Smooth muscle cell (in vitro differentiated cells): ENCODE measurements around the gene DELE1. TPM values are rescaled to one million over a fixed set of nuclear protein-coding genes. Genes with fewer than 3 reads are reported as not detected.

Experiments
- DNase-seq: peaks from one replicate; lab custom pipeline; 2025; ENCODE audit not compliant: unreplicated experiment; lab: John Stamatoyannopoulos, UW
- H2AFZ ChIP-seq: fragments of 200-600 bp; sonication (generic); 2 replicates; pipeline ENCODE4 v1.6.0; 2016; ENCODE audit warnings: antibody characterized with exemption, low read depth, mild to moderate bottlenecking
- H3F3A ChIP-seq: fragments of 200-600 bp; sonication (generic); 2 replicates; pipeline ENCODE4 v1.6.0; 2017; ENCODE audit warnings: antibody characterized with exemption, low read depth
- H3K27ac ChIP-seq: fragments of 200-600 bp; sonication (generic); 2 replicates; pipeline ENCODE4 v1.5.1; 2016; ENCODE audit warnings: low read depth, mild to moderate bottlenecking
- H3K27me3 ChIP-seq: fragments of 200-600 bp; sonication (generic); 2 replicates; pipeline ENCODE4 v1.6.1; 2016; ENCODE audit warnings: low read depth, mild to moderate bottlenecking
- H3K36me3 ChIP-seq: fragments of 200-600 bp; sonication (generic); 2 replicates; pipeline ENCODE4 v1.5.1; 2016; ENCODE audit warnings: low read depth
- H3K4me1 ChIP-seq: fragments of 200-600 bp; sonication (generic); 2 replicates; pipeline ENCODE4 v1.5.1; 2016; ENCODE audit warnings: low read depth
- H3K4me2 ChIP-seq: fragments of 200-600 bp; sonication (generic); 2 replicates; pipeline ENCODE4 v1.6.0; 2016; ENCODE audit warnings: mild to moderate bottlenecking
- H3K4me3 ChIP-seq: fragments of 200-600 bp; sonication (generic); 2 replicates; pipeline ENCODE4 v1.5.1; 2016; ENCODE audit warnings: mild to moderate bottlenecking
- H3K79me2 ChIP-seq: fragments of 200-600 bp; sonication (generic); 2 replicates; pipeline ENCODE4 v1.6.0; 2016; ENCODE audit warnings: low read depth, mild to moderate bottlenecking
- H3K9ac ChIP-seq: fragments of 200-600 bp; sonication (generic); 2 replicates; pipeline ENCODE4 v1.6.0; 2016; ENCODE audit warnings: low read depth
- H3K9me3 ChIP-seq: fragments of 200-600 bp; sonication (generic); replicated peaks from 2 replicates; pipeline ENCODE4 v1.5.1; 2016; ENCODE audit warnings: low read depth
- H4K20me1 ChIP-seq: fragments of 200-600 bp; sonication (generic); 2 replicates; pipeline ENCODE4 v1.6.0; 2016; ENCODE audit warnings: low read depth
- WGBS: methylation state at CpG from one replicate; pipeline ENCODE4 v1.1.7; 2016; ENCODE audit warnings: low lambda C conversion rate; 5-methylcytosine and 5-hydroxymethylcytosine counted together
- polyA plus RNA-seq: library from polyadenylated mRNA; unstranded; fragments of >200 nt; fragmentation: Nextera tagmentation; extraction: Ambion mirVana; gene quantifications from 2 replicates; pipeline ENCODE4 v1.2.1, GENCODE V29; 2016
- total RNA-seq: library from RNA; depleted of rRNA; stranded (reverse); fragments of >200 nt; gene quantifications from 2 replicates; pipeline ENCODE4 v1.2.3, GENCODE V29; 2014
- TF ChIP-seq, protein P1 (sequence below): fragments of 200-600 bp; sonication (generic); IDR thresholded peaks from 2 replicates; pipeline ENCODE4 v1.5.1; 2017; ENCODE audit warnings: borderline replicate concordance, mild to moderate bottlenecking, antibody characterized with exemption; ENCODE audit not compliant: insufficient read depth, poor library complexity, severe bottlenecking

Gene DELE1
- total and polyA plus RNA-seq, 2 experiments from 2014 or later = 20.7 to 32.0 TPM

DNA sequence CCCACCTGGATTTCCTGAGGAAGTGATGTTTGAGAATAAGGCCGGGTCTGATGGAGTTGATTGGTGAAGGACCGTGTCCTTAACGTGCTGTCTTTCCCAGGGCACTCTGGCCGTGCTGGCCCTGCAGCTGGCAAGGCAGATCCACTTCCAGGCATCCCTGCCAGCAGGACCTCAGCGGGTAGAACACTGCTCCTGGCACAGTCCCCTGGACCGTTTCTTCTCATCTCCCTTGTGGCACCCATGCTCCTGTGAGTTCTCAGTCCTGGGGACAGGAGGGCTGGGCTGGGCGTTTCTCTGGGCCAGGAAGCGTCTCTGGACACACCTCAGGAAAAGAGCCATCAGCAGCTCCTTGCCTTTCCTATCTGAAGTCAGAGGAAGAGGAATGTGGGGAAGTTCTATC, 4.4 kb downstream of the DELE1 start:
- DNase-seq = no peak
- Histone ChIP-seq H3F3A (peaks cover 4% of the 10 kb centered on the region), H3K9me3 (no peaks in the 10 kb centered on the region), H3K27me3 (no peaks in the 10 kb centered on the region), H3K36me3 (no peaks in the 10 kb centered on the region), H4K20me1 (peaks cover 6% of the 10 kb centered on the region), H3K27ac (no peak overlapping the region), H3K9ac (no peak overlapping the region), H3K79me2 (peaks cover 13% of the 10 kb centered on the region), H3K4me3 (no peak overlapping the region), H3K4me2 (no peak overlapping the region), H3K4me1 (peaks cover 9% of the 10 kb centered on the region), H2AFZ (no peak overlapping the region)
- TF ChIP-seq, protein P1, sequence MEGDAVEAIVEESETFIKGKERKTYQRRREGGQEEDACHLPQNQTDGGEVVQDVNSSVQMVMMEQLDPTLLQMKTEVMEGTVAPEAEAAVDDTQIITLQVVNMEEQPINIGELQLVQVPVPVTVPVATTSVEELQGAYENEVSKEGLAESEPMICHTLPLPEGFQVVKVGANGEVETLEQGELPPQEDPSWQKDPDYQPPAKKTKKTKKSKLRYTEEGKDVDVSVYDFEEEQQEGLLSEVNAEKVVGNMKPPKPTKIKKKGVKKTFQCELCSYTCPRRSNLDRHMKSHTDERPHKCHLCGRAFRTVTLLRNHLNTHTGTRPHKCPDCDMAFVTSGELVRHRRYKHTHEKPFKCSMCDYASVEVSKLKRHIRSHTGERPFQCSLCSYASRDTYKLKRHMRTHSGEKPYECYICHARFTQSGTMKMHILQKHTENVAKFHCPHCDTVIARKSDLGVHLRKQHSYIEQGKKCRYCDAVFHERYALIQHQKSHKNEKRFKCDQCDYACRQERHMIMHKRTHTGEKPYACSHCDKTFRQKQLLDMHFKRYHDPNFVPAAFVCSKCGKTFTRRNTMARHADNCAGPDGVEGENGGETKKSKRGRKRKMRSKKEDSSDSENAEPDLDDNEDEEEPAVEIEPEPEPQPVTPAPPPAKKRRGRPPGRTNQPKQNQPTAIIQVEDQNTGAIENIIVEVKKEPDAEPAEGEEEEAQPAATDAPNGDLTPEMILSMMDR = no peak
- over 99% methylated on average over 8 of the region's 8 CpGs for WGBS

DNA sequence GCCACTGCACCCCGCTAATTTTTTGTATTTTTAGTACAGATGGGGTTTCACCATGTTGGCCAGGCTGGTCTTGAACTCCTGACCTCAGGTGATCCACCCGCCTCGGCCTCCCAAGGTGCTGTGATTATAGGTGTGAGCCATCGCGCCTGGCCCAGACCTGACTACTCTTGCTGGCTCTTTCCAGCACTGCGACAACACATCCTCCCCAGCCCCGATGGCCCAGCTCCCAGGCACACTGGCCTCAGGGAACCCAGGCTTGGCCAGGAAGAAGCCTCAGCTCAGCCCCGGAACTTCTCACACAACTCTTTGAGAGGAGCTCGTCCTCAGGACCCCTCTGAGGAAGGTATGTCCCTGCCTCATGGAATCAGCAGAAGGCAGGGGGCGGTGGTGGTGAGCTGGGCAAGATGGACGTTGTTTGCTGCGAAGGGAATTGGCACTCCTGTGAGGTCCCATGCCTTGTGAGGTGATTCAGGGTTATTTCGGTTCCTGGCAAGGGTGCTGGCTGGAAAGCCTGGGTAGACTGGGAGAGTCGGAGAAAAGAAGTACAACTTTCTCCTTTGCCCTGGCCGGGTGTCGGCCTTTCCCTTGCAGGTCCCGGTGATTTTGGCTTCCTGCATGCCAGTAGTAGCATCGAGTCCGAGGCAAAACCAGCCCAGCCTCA, 5.9 kb downstream of the DELE1 start:
- Histone ChIP-seq H3F3A (no peaks in the 10 kb centered on the region), H3K79me2 (peaks cover 9% of the 10 kb centered on the region), H2AFZ (no peak overlapping the region), H3K4me3 (no peak overlapping the region), H3K36me3 (peaks cover 4% of the 10 kb centered on the region), H3K9me3 (no peaks in the 10 kb centered on the region), H3K9ac (no peak overlapping the region), H4K20me1 (peaks cover 2% of the 10 kb centered on the region), H3K27ac (no peak overlapping the region), H3K4me2 (no peak overlapping the region), H3K4me1 (peaks cover 2% of the 10 kb centered on the region), H3K27me3 (no peaks in the 10 kb centered on the region)
- TF ChIP-seq, protein P1 = no peak
- 96% methylated on average over 19 of the region's 19 CpGs for WGBS
- no peak for DNase-seq

DNA sequence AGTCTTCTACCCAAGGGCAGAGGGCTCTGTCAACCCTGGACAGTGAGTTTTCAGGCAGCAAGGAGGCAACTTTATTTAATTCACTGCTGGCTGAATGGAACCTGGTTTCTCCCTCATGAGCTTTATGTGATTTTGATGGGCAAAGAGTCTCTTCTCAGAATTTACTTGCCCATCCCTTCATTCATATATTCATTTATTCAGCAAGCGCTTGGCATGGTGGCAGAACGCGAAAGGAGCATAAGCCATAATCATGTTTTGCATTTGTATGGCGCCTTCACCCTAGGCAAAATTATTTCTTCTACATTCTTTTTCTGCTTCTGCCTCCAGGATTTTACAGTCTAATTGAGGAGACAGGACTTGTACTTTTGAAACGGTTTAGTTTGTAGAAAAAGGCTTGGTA, 8.0 kb downstream of the DELE1 start:
- no peaks in the 10 kb centered on the region for H3K27me3 ChIP-seq
- no peaks in the 10 kb centered on the region for H3K9me3 ChIP-seq
- H4K20me1 ChIP-seq = peaks cover under 1% of the 10 kb centered on the region
- H3K36me3 ChIP-seq = peaks cover 8% of the 10 kb centered on the region
- no peaks in the 10 kb centered on the region for H3K4me1 ChIP-seq
- no peak overlapping the region for H3K4me3 ChIP-seq
- no peaks in the 10 kb centered on the region for H3K79me2 ChIP-seq
- no peak overlapping the region for H2AFZ ChIP-seq
- no peak overlapping the region for H3K9ac ChIP-seq
- no peak overlapping the region for H3K4me2 ChIP-seq
- DNase-seq = no peak
- no peak overlapping the region for H3K27ac ChIP-seq
- H3F3A ChIP-seq = no peaks in the 10 kb centered on the region
- TF ChIP-seq, protein P1 = no peak
- 97% methylated on average over 5 of the region's 5 CpGs for WGBS

DNA sequence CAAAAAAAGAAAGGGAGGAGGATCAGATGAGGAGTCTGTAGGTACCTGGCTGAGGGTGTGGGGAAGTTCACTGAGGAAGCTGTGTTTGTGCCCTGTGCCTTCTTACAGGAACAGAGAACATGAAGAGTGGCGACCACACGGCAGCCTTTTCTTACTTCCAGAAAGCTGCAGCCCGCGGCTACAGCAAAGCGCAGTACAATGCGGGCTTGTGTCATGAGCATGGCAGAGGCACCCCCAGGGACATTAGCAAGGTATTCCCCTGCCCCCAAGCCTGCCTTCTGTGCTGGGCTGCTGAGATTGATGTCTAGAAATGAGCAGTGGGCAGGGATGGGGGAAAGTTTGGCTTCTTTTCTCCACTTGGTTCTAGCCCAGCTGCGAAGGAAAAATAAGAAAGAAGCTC, 9.5 kb downstream of the DELE1 start:
- 100% methylated on average over 7 of the region's 7 CpGs for WGBS

More for the DNA sequence above, 9.5 kb downstream of the DELE1 start:
- Histone ChIP-seq H3K4me3 (no peak overlapping the region), H3K4me1 (no peaks in the 10 kb centered on the region), H3K9ac (no peak overlapping the region), H3K9me3 (no peaks in the 10 kb centered on the region), H3F3A (no peaks in the 10 kb centered on the region), H3K36me3 (peaks cover 8% of the 10 kb centered on the region), H2AFZ (no peak overlapping the region), H4K20me1 (peaks cover 5% of the 10 kb centered on the region), H3K27ac (no peak overlapping the region), H3K4me2 (no peak overlapping the region), H3K27me3 (no peaks in the 10 kb centered on the region), H3K79me2 (no peaks in the 10 kb centered on the region)
- TF ChIP-seq, protein P1 = no peak
- no peak for DNase-seq
